HUES48 (cell line): Measurements from ENCODE around the gene PRKAG2.

Source experiments
- H3K27ac ChIP-seq: one replicate; pipeline ENCODE4 v1.7.0; 2013; ENCODE audit warnings: low read depth, low read length, inconsistent platforms
- H3K27me3 ChIP-seq: 2 replicates; pipeline ENCODE4 v1.6.1; 2013; ENCODE audit warnings: mild to moderate bottlenecking, low read length; ENCODE audit not compliant: control insufficient read depth, insufficient read depth
- H3K36me3 ChIP-seq: 2 replicates; pipeline ENCODE4 v1.6.1; 2013; ENCODE audit warnings: low read length; ENCODE audit not compliant: control insufficient read depth, insufficient read depth
- H3K4me1 ChIP-seq: 2 replicates; pipeline ENCODE4 v1.6.1; 2013; ENCODE audit warnings: mild to moderate bottlenecking, low read length; ENCODE audit not compliant: control insufficient read depth, insufficient read depth
- H3K4me3 ChIP-seq: 2 replicates; pipeline ENCODE4 v1.5.1; 2013; ENCODE audit warnings: mild to moderate bottlenecking, low read depth, low read length
- H3K9ac ChIP-seq: 2 replicates; pipeline ENCODE4 v1.6.1; 2013; ENCODE audit warnings: mild to moderate bottlenecking, low read depth, low read length, moderate library complexity
- H3K9me3 ChIP-seq: 2 replicates; pipeline ENCODE4 v1.6.1; 2013; ENCODE audit warnings: low read length; ENCODE audit not compliant: control insufficient read depth, insufficient read depth

PRKAG2 gene

DNA sequence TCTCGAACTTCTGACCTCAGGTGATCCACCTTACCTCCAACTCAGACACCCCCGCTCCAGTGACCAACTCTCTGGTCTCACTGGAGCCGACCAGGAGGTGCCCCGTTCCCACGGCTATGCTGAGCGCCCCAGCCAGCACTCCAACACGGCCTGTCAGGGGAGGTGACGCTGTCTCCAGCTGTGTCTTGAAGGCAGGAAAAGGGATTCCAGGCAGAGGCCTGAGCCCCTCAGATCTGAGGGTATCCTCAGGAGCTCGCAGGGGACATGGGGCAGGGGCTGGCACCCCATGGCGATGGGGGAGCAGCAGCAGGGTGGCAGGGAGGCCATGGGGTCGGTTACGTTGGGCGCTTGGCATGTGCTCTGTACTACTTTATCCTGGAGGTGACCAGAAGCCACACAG lies 262.9 kb downstream of the PRKAG2 start:
- H3K27ac ChIP-seq, result no peak overlapping the region
- H3K4me1 ChIP-seq, result no peaks in the 10 kb centered on the region
- H3K9ac ChIP-seq, result no peak overlapping the region
- H3K27me3 ChIP-seq, result no peaks in the 10 kb centered on the region
- H3K36me3 ChIP-seq, result no peaks in the 10 kb centered on the region
- H3K9me3 ChIP-seq, result no peaks in the 10 kb centered on the region
- no peak overlapping the region for H3K4me3 ChIP-seq

DNA sequence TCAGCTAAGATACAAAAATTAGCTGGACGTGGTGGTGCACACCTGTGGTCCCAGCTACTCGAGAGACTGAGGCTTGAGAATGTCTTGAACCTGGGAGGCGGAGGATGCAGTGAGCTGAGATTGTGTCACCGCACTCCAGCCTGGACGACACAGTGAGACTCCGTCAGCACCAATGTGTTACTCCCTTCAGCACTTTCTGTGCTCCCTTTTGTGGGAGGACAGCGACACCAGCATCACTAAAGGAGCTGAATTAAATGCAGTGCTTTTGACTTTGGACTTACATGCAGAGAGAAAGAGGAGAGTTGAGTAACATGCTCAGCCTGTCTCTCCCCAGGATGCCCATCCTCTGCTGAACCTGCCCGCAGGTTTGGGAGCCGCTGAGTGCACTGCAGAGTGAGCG lies 265.0 kb downstream of the PRKAG2 start:
- no peaks in the 10 kb centered on the region for H3K36me3 ChIP-seq
- no peaks in the 10 kb centered on the region for H3K9me3 ChIP-seq
- no peaks in the 10 kb centered on the region for H3K4me1 ChIP-seq
- H3K27me3 ChIP-seq, result no peaks in the 10 kb centered on the region
- no peak overlapping the region for H3K4me3 ChIP-seq
- no peak overlapping the region for H3K27ac ChIP-seq
- no peak overlapping the region for H3K9ac ChIP-seq

DNA sequence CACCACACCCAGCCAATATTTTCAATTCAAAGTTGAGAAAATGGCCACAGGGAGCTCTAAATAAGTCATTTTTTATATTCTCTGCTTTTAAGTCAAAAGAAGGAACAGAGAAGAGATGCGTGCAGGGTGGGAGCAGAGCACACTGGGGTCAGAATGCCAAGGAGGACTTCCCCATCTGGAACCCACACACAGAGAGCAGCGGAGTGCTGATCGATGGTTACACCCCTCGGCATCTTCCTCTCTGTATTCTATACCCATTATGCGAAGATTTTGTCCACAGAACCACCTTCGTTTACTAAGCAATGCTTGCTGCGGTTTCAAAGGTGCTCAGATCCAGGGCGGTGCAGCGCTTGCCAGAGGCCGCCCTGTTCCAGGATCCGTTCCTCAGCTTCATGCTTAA lies 265.9 kb downstream of the PRKAG2 start:
- no peak overlapping the region for H3K27ac ChIP-seq
- H3K36me3 ChIP-seq, result no peaks in the 10 kb centered on the region
- H3K4me3 ChIP-seq, result no peak overlapping the region
- H3K9ac ChIP-seq, result no peak overlapping the region
- H3K4me1 ChIP-seq, result no peaks in the 10 kb centered on the region
- no peaks in the 10 kb centered on the region for H3K9me3 ChIP-seq
- H3K27me3 ChIP-seq, result no peaks in the 10 kb centered on the region

DNA sequence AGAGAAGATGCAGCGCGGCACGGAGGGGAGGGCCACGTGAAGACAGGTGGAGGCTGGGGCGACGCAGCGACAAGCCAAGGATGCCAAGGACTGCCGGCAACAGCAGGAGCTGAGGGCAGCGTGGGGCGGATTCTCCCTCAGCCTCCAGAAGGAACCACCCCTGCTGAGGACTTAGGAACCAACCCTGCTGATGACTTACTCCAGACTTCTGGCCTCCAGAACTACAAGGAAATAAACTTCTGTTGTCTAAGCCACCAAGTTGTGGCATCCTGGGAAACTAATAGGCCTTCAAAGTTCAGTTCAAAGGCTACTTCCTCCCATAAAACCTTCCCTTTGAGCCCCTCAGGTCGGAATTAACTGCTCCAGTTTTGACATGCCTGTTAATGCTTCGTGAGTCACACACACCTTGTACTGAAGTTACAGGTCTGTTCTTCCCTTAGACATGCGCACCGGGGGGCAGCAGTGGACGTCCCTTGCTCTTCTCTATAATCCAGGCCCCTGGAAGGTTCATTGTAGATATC lies 268.8 kb downstream of the PRKAG2 start:
- Histone ChIP-seq H3K9me3 (no peaks in the 10 kb centered on the region), H3K27ac (no peak overlapping the region), H3K36me3 (no peaks in the 10 kb centered on the region), H3K9ac (no peak overlapping the region), H3K4me1 (no peaks in the 10 kb centered on the region), H3K27me3 (no peaks in the 10 kb centered on the region), H3K4me3 (no peak overlapping the region)

DNA sequence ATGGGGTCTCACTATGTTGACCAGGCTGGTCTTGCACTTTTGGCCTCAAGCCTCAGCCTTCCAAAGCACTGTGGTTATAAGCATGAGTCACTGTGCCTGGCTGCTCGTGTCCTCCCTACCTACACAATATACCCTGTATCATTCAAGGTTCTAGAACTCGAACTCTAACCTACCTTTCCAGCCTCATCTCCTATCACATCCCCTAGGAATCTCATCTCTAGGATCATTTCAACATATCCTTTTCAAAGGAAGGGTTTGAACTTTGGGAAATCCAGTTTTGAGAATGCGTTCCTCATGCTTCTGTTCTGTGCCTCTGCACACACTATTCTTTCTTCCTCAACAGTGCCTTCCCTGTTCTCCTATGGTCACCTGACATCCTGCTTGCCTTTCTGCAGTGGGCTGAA lies 269.4 kb downstream of the PRKAG2 start:
- Histone ChIP-seq H3K9me3 (no peaks in the 10 kb centered on the region), H3K27ac (no peak overlapping the region), H3K4me1 (no peaks in the 10 kb centered on the region), H3K36me3 (no peaks in the 10 kb centered on the region), H3K4me3 (no peak overlapping the region), H3K9ac (no peak overlapping the region), H3K27me3 (no peaks in the 10 kb centered on the region)

DNA sequence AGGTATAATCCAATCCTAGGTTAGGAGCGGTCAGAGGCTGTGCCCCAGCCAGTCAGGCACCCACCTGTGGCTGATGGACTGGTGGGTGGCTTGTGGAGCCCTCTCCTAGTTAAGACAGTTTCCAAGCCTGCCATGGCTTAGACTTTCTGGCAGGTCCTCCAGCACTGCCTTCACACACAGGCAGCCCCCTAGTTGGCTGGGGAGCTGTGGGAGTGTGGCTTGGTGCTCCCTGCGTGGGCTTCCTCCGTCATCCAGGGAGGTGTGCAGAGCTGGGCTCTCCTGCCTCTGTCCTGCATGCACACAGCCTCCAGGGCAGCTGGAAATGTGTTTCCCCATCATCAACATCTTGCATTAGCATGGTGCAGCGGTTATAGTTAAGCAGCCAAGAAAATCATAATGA lies 273.0 kb downstream of the PRKAG2 start:
- H3K27me3 ChIP-seq, result no peaks in the 10 kb centered on the region
- H3K9ac ChIP-seq, result no peak overlapping the region
- H3K4me3 ChIP-seq, result no peak overlapping the region
- H3K27ac ChIP-seq, result no peak overlapping the region
- H3K9me3 ChIP-seq, result no peaks in the 10 kb centered on the region
- no peaks in the 10 kb centered on the region for H3K36me3 ChIP-seq
- peaks cover 4% of the 10 kb centered on the region; the same call in 1 of the 2 replicates for H3K4me1 ChIP-seq

DNA sequence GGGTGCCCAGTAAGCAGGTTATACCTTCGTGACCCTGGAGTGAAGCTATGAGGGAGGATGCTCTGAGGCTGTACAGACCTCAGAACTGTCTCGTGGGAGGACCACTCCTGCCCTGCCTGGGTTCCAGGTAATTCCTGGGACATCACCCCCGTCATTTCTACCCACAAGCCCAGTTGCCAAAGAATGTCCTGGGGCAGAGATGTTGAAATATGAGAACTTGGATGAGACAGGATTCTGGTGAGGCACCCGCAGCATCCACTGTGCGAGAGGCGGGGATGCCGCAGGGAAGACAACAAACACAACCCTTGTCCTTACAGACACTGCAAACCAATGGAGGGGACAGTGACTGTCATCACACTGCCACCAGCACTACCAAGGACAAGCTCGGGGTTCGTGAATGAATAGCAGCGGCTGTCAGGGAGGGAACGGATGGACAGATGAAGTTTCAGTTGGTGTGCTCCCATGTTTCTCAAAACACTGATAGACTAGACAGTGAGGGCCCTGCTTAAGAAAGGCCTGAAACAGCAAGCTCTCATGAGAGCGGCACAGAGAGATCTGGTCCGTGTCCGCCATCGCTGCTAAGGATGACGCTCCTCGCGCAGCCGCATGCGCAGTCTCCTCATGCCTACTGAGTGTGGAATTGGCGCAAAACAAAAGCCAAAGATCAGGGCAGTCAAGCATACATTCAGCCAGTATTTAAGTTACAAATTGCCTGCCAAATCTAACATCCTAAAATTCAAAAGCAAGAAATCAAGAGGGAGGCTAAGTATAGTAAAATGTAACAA lies 275.2 kb downstream of the PRKAG2 start:
- Histone ChIP-seq H3K4me3 (no peak overlapping the region), H3K27me3 (no peaks in the 10 kb centered on the region), H3K9ac (no peak overlapping the region), H3K36me3 (no peaks in the 10 kb centered on the region), H3K9me3 (no peaks in the 10 kb centered on the region), H3K4me1 (peaks cover 4% of the 10 kb centered on the region; the same call in 1 of the 2 replicates), H3K27ac (no peak overlapping the region)

DNA sequence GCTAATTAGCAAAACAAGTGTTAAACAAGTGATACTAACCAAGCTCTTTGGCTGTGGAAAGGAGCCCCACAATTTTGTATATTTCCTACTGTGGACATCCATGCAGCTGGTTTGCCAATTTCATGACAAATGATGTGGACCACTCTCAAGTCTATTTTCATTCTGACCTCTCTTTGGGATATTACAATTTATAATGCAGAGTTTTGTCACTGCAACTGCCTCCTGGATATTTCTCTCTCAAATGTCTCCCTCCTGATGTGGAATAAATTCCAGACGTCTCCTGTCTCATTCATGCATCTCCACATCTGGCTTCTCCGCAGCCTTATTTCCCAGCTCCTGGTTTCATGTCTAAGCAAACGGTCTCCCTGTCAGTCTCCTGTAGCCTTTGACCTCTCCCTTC lies 276.6 kb downstream of the PRKAG2 start:
- no peaks in the 10 kb centered on the region for H3K27me3 ChIP-seq
- no peak overlapping the region for H3K9ac ChIP-seq
- no peaks in the 10 kb centered on the region for H3K9me3 ChIP-seq
- no peaks in the 10 kb centered on the region for H3K36me3 ChIP-seq
- H3K4me1 ChIP-seq, result peaks cover 4% of the 10 kb centered on the region; the same call in 1 of the 2 replicates
- H3K27ac ChIP-seq, result peak overlapping the region; percentile 24
- no peak overlapping the region for H3K4me3 ChIP-seq

DNA sequence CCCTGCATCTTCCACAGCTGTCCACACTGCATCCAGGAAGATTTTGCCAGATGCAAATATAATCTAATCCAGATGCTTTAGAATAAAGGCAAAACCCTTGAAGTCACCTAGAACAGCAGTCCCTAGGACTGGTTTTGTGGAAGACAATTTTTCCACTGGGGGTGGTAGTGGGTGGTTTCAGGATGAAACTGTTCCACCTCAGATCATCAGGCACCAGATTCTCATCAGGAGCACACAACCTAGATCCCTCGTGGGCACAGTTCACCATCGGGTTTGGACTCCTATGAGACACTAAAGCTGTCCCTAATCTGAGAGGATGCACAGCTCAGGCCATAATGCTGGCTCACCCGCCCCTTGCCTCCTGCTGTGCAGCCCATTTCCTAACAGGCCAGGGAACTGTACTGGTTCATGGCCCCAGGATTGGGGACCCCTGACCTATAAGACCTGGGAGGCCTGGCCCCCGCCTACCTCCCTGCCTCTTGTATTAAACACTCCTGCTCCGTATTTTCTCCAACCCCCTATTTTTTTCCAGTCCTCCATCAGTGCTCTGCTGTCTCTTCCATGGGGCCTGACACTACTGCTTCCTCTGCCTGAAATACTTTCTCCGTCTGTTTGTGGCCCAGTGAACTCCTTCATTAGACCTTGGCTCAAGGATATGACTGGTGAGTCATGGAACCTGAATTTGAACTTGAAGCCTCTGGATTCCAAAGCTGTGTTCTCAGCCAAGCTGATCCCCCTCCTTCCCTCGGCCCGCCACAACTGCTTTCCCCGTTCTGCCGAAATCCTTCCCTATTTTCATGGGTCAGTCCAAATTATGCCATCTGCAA lies 277.3 kb downstream of the PRKAG2 start:
- Histone ChIP-seq H3K36me3 (no peaks in the 10 kb centered on the region), H3K4me3 (no peak overlapping the region), H3K9me3 (no peaks in the 10 kb centered on the region), H3K27me3 (no peaks in the 10 kb centered on the region), H3K9ac (no peak overlapping the region), H3K4me1 (peaks cover 4% of the 10 kb centered on the region; the same call in 1 of the 2 replicates), H3K27ac (peak overlapping the region; percentile 35)

DNA sequence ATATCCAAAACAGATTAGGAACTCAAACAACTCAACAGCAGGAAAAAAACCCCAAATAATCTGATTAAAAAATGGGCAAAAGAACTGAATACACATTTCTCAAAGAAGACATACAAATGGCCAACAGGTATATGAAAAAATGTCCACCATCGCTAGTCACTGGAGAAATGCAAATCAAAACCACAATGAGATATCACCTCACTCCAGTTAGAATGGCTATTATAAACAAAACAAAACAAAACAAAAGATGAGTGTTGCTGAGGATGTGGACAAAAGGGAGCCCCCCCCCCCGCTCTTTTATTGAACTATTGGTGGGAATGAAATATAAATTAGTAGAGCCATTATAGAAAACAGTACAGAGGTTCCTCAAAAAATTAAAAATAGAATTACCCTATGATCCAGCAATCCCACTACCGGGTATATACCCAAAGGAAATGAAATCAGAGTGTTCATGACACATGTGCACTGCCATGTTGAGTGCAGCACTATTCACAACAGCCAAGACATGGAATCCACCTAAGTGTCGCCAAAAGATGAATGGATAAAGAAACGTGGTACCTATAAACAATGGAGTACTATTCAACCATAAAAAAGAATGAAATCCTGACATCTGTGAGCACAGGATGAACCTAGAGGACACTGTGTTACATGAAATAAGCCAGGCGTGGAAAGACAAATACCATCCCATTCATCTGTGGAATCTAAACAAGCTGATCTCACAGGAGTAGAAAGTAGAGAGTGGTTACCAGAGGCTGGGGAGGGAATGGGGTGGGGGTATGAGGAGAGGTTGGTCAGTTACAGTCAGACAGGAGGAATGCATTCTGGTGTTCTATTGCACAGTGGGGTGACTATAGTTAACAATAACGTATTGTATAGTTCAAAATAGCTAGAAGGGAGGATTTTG lies 279.1 kb downstream of the PRKAG2 start:
- Histone ChIP-seq H3K27ac (no peak overlapping the region), H3K4me3 (no peak overlapping the region), H3K9ac (no peak overlapping the region), H3K36me3 (no peaks in the 10 kb centered on the region), H3K27me3 (no peaks in the 10 kb centered on the region), H3K9me3 (no peaks in the 10 kb centered on the region), H3K4me1 (peaks cover 4% of the 10 kb centered on the region; the same call in 1 of the 2 replicates)
